ENCODE measurements around the gene LIN28A.

LIN28A gene

GRCh38 chr1:26469558-26469957 lies 58.9 kb downstream of the LIN28A start:
- CTCF ChIA-PET, result interaction anchor here (0.9 to 3.0 kb wide), 18 partner anchors 9 to 113 kb away, joined by 3 to 33 read pairs (median 4); no protein-coding TSS in a partner anchor
- POLR2A ChIA-PET, result no interaction called here
- TF ChIP-seq, protein P1, sequence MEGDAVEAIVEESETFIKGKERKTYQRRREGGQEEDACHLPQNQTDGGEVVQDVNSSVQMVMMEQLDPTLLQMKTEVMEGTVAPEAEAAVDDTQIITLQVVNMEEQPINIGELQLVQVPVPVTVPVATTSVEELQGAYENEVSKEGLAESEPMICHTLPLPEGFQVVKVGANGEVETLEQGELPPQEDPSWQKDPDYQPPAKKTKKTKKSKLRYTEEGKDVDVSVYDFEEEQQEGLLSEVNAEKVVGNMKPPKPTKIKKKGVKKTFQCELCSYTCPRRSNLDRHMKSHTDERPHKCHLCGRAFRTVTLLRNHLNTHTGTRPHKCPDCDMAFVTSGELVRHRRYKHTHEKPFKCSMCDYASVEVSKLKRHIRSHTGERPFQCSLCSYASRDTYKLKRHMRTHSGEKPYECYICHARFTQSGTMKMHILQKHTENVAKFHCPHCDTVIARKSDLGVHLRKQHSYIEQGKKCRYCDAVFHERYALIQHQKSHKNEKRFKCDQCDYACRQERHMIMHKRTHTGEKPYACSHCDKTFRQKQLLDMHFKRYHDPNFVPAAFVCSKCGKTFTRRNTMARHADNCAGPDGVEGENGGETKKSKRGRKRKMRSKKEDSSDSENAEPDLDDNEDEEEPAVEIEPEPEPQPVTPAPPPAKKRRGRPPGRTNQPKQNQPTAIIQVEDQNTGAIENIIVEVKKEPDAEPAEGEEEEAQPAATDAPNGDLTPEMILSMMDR (IDR thresholded peaks at IDR 0.05; ENCODE audit: control extremely low read depth, extremely low read depth, low read depth, missing control alignments), result no peak
- no peak for DNase-seq (ENCODE audit: extremely low spot score)

DNA sequence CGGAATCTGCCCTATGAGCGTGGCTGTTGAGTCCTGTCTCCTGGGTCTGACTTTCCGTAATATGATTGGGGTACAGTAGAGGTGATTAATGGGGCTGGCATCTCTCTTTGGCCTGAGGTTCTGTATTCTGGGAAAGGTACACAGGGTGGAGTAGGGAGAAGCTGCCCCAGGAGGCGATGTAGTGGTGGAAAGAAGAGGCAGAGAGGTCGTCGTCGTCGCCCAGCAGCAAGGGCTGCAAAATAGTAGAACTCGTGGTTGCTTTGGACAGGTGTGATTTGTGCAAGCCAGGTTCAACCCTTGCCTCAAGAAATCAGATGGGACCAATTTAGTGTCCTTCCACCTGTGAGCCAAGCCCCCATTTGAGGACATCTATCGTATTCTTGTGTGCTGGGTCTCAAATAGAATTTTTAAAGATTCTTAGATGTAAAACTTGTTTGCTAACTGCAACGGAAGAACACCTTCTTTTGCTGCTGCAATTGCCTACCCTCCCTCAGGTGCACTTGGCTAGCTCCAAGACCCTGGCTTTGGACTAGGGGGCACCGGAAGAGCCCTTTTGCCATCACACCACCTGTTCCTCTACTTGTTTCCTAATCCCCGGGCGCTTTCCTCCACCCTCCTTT lies 60.4 kb downstream of the LIN28A start:
- DNase-seq (ENCODE audit: extremely low spot score), result no peak
- POLR2A ChIA-PET, result interaction anchor here (0.7 to 1.9 kb wide), 2 partner anchors 39 to 402 kb away, joined by 6 read pairs; partner anchors contain the start of gene DHDDS
- TF ChIP-seq, protein P1 (IDR thresholded peaks at IDR 0.05; ENCODE audit: control extremely low read depth, extremely low read depth, low read depth, missing control alignments), result no peak
- CTCF ChIA-PET, result interaction anchor here (0.7 to 3.0 kb wide), 17 partner anchors 10 to 491 kb away, joined by 3 to 33 read pairs (median 4); no protein-coding TSS in a partner anchor

DNA sequence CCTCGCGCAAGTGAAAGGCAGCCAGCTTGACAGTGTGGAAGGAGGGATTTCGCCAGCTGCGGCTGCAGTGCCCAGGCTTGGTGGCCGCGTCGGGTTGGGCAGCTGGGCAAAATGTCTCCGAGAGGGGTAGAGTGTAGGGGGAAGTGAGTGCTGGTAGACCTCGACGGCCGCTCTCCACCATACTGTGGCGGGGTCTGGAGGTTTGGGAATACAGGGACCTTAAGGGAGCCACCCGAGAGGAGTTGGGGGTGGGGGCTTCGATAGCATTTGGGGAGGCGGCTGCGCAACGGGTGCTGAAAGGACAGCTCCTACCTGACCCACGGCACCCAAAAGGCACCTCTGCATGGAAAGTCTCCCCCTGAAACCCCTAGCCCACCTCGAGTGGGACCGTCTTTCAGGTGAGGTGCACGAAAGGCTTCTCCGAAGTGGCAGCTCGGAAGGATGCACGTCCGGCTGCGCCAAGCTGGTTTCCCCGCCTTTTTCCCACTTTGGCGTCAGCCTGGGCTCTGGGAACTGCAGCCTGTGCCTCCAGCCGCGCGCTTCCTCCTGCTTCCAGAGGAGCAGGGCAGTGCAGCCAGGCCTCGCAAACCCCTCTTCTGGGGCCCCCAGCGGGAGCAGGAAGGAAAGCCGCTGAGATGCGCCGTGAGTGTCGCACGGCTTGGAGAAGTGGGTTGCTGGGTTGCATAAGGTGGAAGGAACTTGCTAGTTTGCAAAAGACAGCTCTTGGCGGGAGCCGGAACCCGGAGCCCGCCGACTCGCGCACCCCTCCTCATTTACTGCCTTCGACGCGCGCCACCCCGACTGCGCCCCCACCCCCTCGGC lies 61.1 kb downstream of the LIN28A start:
- ChIA-PET POLR2A (interaction anchor here (0.5 to 1.9 kb wide), 3 partner anchors 40 to 1154 kb away, joined by 3 to 6 read pairs (median 3); partner anchors contain the start of gene DHDDS), CTCF (interaction anchor here (0.7 to 3.0 kb wide), 10 partner anchors 11 to 409 kb away, joined by 3 to 33 read pairs (median 3); no protein-coding TSS in a partner anchor)
- DNase-seq (ENCODE audit: extremely low spot score), result peak; percentile 51
- TF ChIP-seq, protein P1 (IDR thresholded peaks at IDR 0.05; ENCODE audit: control extremely low read depth, extremely low read depth, low read depth, missing control alignments), result no peak

- ChIA-PET POLR2A (interaction anchor here (0.7 kb wide), 1 partner anchor 1154 kb away, joined by 3 read pairs; no protein-coding TSS in a partner anchor), CTCF (interaction anchor here (0.8 to 3.0 kb wide), 4 partner anchors 12 to 221 kb away, joined by 3 to 33 read pairs (median 5); no protein-coding TSS in a partner anchor)
- TF ChIP-seq, protein P1 (IDR thresholded peaks at IDR 0.05; ENCODE audit: control extremely low read depth, extremely low read depth, low read depth, missing control alignments), result no peak
- DNase-seq (ENCODE audit: extremely low spot score), result peak; percentile 86
These were observed 61.8 kb downstream of the LIN28A start, which contains the start of gene HMGN2 for GRCh38 chr1:26472320-26472900. Gene HMGN2, plus strand, starts transcription at chr1:26472440. Its CDS starts 173 bp downstream, at chr1:26472613.

DNA sequence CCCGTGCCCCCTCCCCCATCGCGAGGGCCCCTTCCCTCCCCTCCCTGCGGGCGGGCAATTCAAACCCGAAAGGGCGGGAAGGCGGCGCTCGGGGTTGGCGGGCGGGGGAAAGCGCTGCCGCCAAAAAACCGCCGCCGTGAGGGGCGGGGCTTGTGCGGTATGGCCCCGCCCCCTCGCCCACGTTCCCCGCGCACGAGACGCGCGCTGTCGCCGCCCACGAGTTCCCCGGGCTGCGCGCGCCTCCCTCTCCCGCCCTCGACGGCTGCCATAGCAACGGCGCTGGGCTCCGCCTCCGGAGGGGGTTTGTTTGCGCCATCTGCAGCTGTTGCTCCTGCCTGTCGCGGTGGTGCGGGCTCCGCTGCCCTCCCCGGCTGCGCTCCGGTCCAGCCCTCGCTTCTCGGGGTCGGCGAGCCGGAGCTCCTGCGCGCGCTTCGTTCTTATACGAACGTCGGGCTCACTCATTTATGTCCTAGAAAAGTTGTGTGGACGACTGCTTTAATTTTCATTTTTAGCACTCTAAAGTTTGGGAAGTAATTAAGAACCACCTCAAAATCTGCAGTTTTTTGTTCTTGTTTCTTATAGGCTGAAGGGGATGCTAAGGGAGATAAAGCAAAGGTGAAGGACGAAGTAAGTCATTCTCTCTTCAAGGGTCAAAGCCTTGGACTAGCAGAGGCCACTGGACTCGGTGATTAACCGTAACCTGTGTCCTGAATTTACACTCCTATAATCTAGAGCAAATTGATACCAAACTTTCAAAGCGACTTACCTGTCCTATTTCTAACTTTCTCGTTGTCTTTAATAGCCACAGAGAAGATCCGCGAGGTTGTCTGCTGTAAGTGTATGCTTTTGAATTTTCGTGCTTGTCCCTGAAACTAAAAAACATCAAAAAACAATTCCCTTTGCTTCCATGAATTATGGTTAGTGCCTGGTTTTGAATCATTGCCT lies 62.6 kb downstream of the LIN28A start:
- POLR2A ChIA-PET, result no interaction called here
- CTCF ChIA-PET, result interaction anchor here (2.8 kb wide), 1 partner anchor 65 kb away, joined by 7 read pairs; no protein-coding TSS in a partner anchor
- TF ChIP-seq, protein P1 (IDR thresholded peaks at IDR 0.05; ENCODE audit: control extremely low read depth, extremely low read depth, low read depth, missing control alignments), result peak; percentile 3
- DNase-seq (ENCODE audit: extremely low spot score), result peak; percentile 99

Measured in GM10248 (cell line).